ENCODE results near the gene PRICKLE1.

- TF ChIP-seq POLR2AphosphoS5 (IDR thresholded peaks at IDR 0.05; ENCODE audit: low read depth, low read length) (no peak), SIN3A (IDR thresholded peaks at IDR 0.05; ENCODE audit: borderline replicate concordance, insufficient read depth, low read length) (no peak), TAF1 (IDR thresholded peaks at IDR 0.05; ENCODE audit: borderline replicate concordance, insufficient read depth, low read length) (no peak)
These were observed 140.7 kb downstream of the PRICKLE1 start for GRCh38 chr12:42448841-42449240.
